ENCODE results near the gene SP110.
"Not testable (repeated sequence)": the region's sequence is repeated elsewhere in the genome, so short reads cannot be mapped to it uniquely, and the experiment has no call there.

The SP110 gene

GRCh38 chr2:230131366-230131765 is 88.4 kb downstream of the SP110 start:
- H3K4me1 ChIP-seq (ENCODE audit: control insufficient read depth in 1 of 2, insufficient read depth in 2 of 2, low read length in 2 of 2) = peaks cover 9 to 22% of the 10 kb centered on the region in 2 donors
- no peak overlapping the region for H3K27ac ChIP-seq (ENCODE audit: low read depth, low read length)
- no peak overlapping the region for H3K4me3 ChIP-seq (ENCODE audit: low read depth in 1 of 2, low read length in 2 of 2)
- no peaks in the 10 kb centered on the region for H3K27me3 ChIP-seq (ENCODE audit: control insufficient read depth in 1 of 2, insufficient read depth in 2 of 2, low read length in 2 of 2)
- peaks cover 10 to 13% of the 10 kb centered on the region in 2 donors for H3K9me3 ChIP-seq (ENCODE audit: control insufficient read depth in 1 of 2, low read length in 2 of 2)
- H3K9ac ChIP-seq (ENCODE audit: low read depth in 1 of 2, low read length in 2 of 2) = no peak overlapping the region
- H3K36me3 ChIP-seq (ENCODE audit: control insufficient read depth in 1 of 2, insufficient read depth in 2 of 2, low read length in 2 of 2) = no peaks in the 10 kb centered on the region

- no peak overlapping the region for H3K4me3 ChIP-seq (ENCODE audit: low read depth in 1 of 2, low read length in 2 of 2)
- peaks cover 10 to 13% of the 10 kb centered on the region in 2 donors for H3K9me3 ChIP-seq (ENCODE audit: control insufficient read depth in 1 of 2, low read length in 2 of 2)
- H3K4me1 ChIP-seq (ENCODE audit: control insufficient read depth in 1 of 2, insufficient read depth in 2 of 2, low read length in 2 of 2) = peaks cover 9 to 22% of the 10 kb centered on the region in 2 donors
- no peak overlapping the region for H3K9ac ChIP-seq (ENCODE audit: low read depth in 1 of 2, low read length in 2 of 2)
- H3K27ac ChIP-seq (ENCODE audit: low read depth, low read length) = peak overlapping the region; percentile 28
- H3K27me3 ChIP-seq (ENCODE audit: control insufficient read depth in 1 of 2, insufficient read depth in 2 of 2, low read length in 2 of 2) = no peaks in the 10 kb centered on the region
- no peaks in the 10 kb centered on the region for H3K36me3 ChIP-seq (ENCODE audit: control insufficient read depth in 1 of 2, insufficient read depth in 2 of 2, low read length in 2 of 2)
Observed at GRCh38 chr2:230130668-230131364, 89.0 kb downstream of the SP110 start.

GRCh38 chr2:230129343-230129742 is 90.4 kb downstream of the SP110 start:
- Histone ChIP-seq H3K36me3 (ENCODE audit: control insufficient read depth in 1 of 2, insufficient read depth in 2 of 2, low read length in 2 of 2) (no peaks in the 10 kb centered on the region), H3K4me3 (ENCODE audit: low read depth in 1 of 2, low read length in 2 of 2) (peak overlapping the region; percentile 58 to 63), H3K9ac (ENCODE audit: low read depth in 1 of 2, low read length in 2 of 2) (no peak overlapping the region), H3K9me3 (ENCODE audit: control insufficient read depth in 1 of 2, low read length in 2 of 2) (peaks cover 9 to 11% of the 10 kb centered on the region in 2 donors), H3K27ac (ENCODE audit: low read depth, low read length) (no peak overlapping the region), H3K4me1 (ENCODE audit: control insufficient read depth in 1 of 2, insufficient read depth in 2 of 2, low read length in 2 of 2) (peaks cover 9 to 22% of the 10 kb centered on the region in 2 donors), H3K27me3 (ENCODE audit: control insufficient read depth in 1 of 2, insufficient read depth in 2 of 2, low read length in 2 of 2) (no peaks in the 10 kb centered on the region)

GRCh38 chr2:230128623-230129342 is 91.0 kb downstream of the SP110 start:
- no peaks in the 10 kb centered on the region for H3K36me3 ChIP-seq (ENCODE audit: control insufficient read depth in 1 of 2, insufficient read depth in 2 of 2, low read length in 2 of 2)
- H3K4me1 ChIP-seq (ENCODE audit: control insufficient read depth in 1 of 2, insufficient read depth in 2 of 2, low read length in 2 of 2) = peaks cover 9 to 22% of the 10 kb centered on the region in 2 donors
- H3K27me3 ChIP-seq (ENCODE audit: control insufficient read depth in 1 of 2, insufficient read depth in 2 of 2, low read length in 2 of 2) = no peaks in the 10 kb centered on the region
- no peak overlapping the region for H3K9ac ChIP-seq (ENCODE audit: low read depth in 1 of 2, low read length in 2 of 2)
- H3K9me3 ChIP-seq (ENCODE audit: control insufficient read depth in 1 of 2, low read length in 2 of 2) = peaks cover 4 to 6% of the 10 kb centered on the region in 2 donors
- no peak overlapping the region for H3K27ac ChIP-seq (ENCODE audit: low read depth, low read length)
- peak overlapping the region; percentile 58 to 63 for H3K4me3 ChIP-seq (ENCODE audit: low read depth in 1 of 2, low read length in 2 of 2)

- Histone ChIP-seq H3K36me3 (ENCODE audit: control insufficient read depth in 1 of 2, insufficient read depth in 2 of 2, low read length in 2 of 2) (no peaks in the 10 kb centered on the region), H3K4me1 (ENCODE audit: control insufficient read depth in 1 of 2, insufficient read depth in 2 of 2, low read length in 2 of 2) (peaks cover 9 to 22% of the 10 kb centered on the region in 2 donors), H3K4me3 (ENCODE audit: low read depth in 1 of 2, low read length in 2 of 2) (no peak overlapping the region), H3K27me3 (ENCODE audit: control insufficient read depth in 1 of 2, insufficient read depth in 2 of 2, low read length in 2 of 2) (no peaks in the 10 kb centered on the region), H3K27ac (ENCODE audit: low read depth, low read length) (no peak overlapping the region), H3K9ac (ENCODE audit: low read depth in 1 of 2, low read length in 2 of 2) (no peak overlapping the region), H3K9me3 (ENCODE audit: control insufficient read depth in 1 of 2, low read length in 2 of 2) (peaks cover 0 to 3% of the 10 kb centered on the region in 2 donors)
Observed at GRCh38 chr2:230127195-230127594, 92.6 kb downstream of the SP110 start.

- no peak overlapping the region for H3K9ac ChIP-seq (ENCODE audit: low read depth in 1 of 2, low read length in 2 of 2)
- peak overlapping the region in 1 of 2 donors; percentile 0 for H3K4me3 ChIP-seq (ENCODE audit: low read depth in 1 of 2, low read length in 2 of 2)
- H3K36me3 ChIP-seq (ENCODE audit: control insufficient read depth in 1 of 2, insufficient read depth in 2 of 2, low read length in 2 of 2) = no peaks in the 10 kb centered on the region
- peaks cover 0 to 6% of the 10 kb centered on the region in 2 donors for H3K9me3 ChIP-seq (ENCODE audit: control insufficient read depth in 1 of 2, low read length in 2 of 2)
- no peaks in the 10 kb centered on the region for H3K27me3 ChIP-seq (ENCODE audit: control insufficient read depth in 1 of 2, insufficient read depth in 2 of 2, low read length in 2 of 2)
- H3K27ac ChIP-seq (ENCODE audit: low read depth, low read length) = no peak overlapping the region
- peaks cover 9 to 22% of the 10 kb centered on the region in 2 donors for H3K4me1 ChIP-seq (ENCODE audit: control insufficient read depth in 1 of 2, insufficient read depth in 2 of 2, low read length in 2 of 2)
Observed at GRCh38 chr2:230124757-230125431, 94.9 kb downstream of the SP110 start.

GRCh38 chr2:230124235-230124634 is 95.5 kb downstream of the SP110 start:
- no peak overlapping the region for H3K27ac ChIP-seq (ENCODE audit: low read depth, low read length)
- H3K36me3 ChIP-seq (ENCODE audit: control insufficient read depth in 1 of 2, insufficient read depth in 2 of 2, low read length in 2 of 2) = no peaks in the 10 kb centered on the region
- H3K27me3 ChIP-seq (ENCODE audit: control insufficient read depth in 1 of 2, insufficient read depth in 2 of 2, low read length in 2 of 2) = no peaks in the 10 kb centered on the region
- H3K4me3 ChIP-seq (ENCODE audit: low read depth in 1 of 2, low read length in 2 of 2) = no peak overlapping the region
- H3K4me1 ChIP-seq (ENCODE audit: control insufficient read depth in 1 of 2, insufficient read depth in 2 of 2, low read length in 2 of 2) = peaks cover 5 to 18% of the 10 kb centered on the region in 2 donors
- H3K9ac ChIP-seq (ENCODE audit: low read depth in 1 of 2, low read length in 2 of 2) = no peak overlapping the region
- peaks cover 0 to 6% of the 10 kb centered on the region in 2 donors for H3K9me3 ChIP-seq (ENCODE audit: control insufficient read depth in 1 of 2, low read length in 2 of 2)

- H3K36me3 ChIP-seq (ENCODE audit: control insufficient read depth in 1 of 2, insufficient read depth in 2 of 2, low read length in 2 of 2); H3K9me3 ChIP-seq (ENCODE audit: control insufficient read depth in 1 of 2, low read length in 2 of 2); H3K27ac ChIP-seq (ENCODE audit: low read depth, low read length); H3K27me3 ChIP-seq (ENCODE audit: control insufficient read depth in 1 of 2, insufficient read depth in 2 of 2, low read length in 2 of 2); H3K4me3 ChIP-seq (ENCODE audit: low read depth in 1 of 2, low read length in 2 of 2); H3K4me1 ChIP-seq (ENCODE audit: control insufficient read depth in 1 of 2, insufficient read depth in 2 of 2, low read length in 2 of 2); H3K9ac ChIP-seq (ENCODE audit: low read depth in 1 of 2, low read length in 2 of 2): not testable (repeated sequence)
Observed at GRCh38 chr2:230120376-230120775, 99.4 kb downstream of the SP110 start.

GRCh38 chr2:230119827-230120226 is 100.0 kb downstream of the SP110 start:
- H3K9me3 ChIP-seq (ENCODE audit: control insufficient read depth in 1 of 2, low read length in 2 of 2); H3K4me1 ChIP-seq (ENCODE audit: control insufficient read depth in 1 of 2, insufficient read depth in 2 of 2, low read length in 2 of 2); H3K36me3 ChIP-seq (ENCODE audit: control insufficient read depth in 1 of 2, insufficient read depth in 2 of 2, low read length in 2 of 2); H3K27ac ChIP-seq (ENCODE audit: low read depth, low read length); H3K4me3 ChIP-seq (ENCODE audit: low read depth in 1 of 2, low read length in 2 of 2); H3K27me3 ChIP-seq (ENCODE audit: control insufficient read depth in 1 of 2, insufficient read depth in 2 of 2, low read length in 2 of 2); H3K9ac ChIP-seq (ENCODE audit: low read depth in 1 of 2, low read length in 2 of 2): not testable (repeated sequence)
